GM18498 (cell line): Measurements from ENCODE around the gene BSG.
"Not testable (repeated sequence)": the region's sequence is repeated elsewhere in the genome, so short reads cannot be mapped to it uniquely, and the experiment has no call there.

Experiments
- ATAC-seq: cut with Tn5 transposase; IDR thresholded peaks from one replicate; pipeline ENCODE4 v1.9.1; 2021; ENCODE audit warnings: mild to moderate bottlenecking, moderate library complexity; ENCODE audit not compliant: unreplicated experiment

Gene BSG

GRCh38 chr19:585146-585545, 12.8 kb downstream of the BSG start:
- ATAC-seq = not testable (repeated sequence)

GRCh38 chr19:585551-586110, 13.2 kb downstream of the BSG start:
- no peak for ATAC-seq

GRCh38 chr19:588093-588740, 15.8 kb downstream of the BSG start:
- ATAC-seq = no peak

GRCh38 chr19:588741-589692, 16.6 kb downstream of the BSG start:
- ATAC-seq = no peak

- no peak for ATAC-seq
These were observed 17.4 kb downstream of the BSG start, which contains the start of gene HCN2 for GRCh38 chr19:589693-590395. Gene HCN2, plus strand, starts transcription at chr19:589881. Its CDS starts 65 bp downstream, at chr19:589946.

- ATAC-seq = no peak
These were observed 18.0 kb downstream of the BSG start for GRCh38 chr19:590396-590745.

- no peak for ATAC-seq
These were observed 18.3 kb downstream of the BSG start for GRCh38 chr19:590750-591098.

GRCh38 chr19:591099-591958, 18.9 kb downstream of the BSG start:
- ATAC-seq = no peak

- no peak for ATAC-seq
These were observed 19.7 kb downstream of the BSG start for GRCh38 chr19:592101-592500.

- ATAC-seq = no peak
These were observed 20.7 kb downstream of the BSG start for GRCh38 chr19:593055-593454.

GRCh38 chr19:593505-593904, 21.1 kb downstream of the BSG start:
- no peak for ATAC-seq

GRCh38 chr19:594265-594870, 22.0 kb downstream of the BSG start:
- ATAC-seq = no peak

- ATAC-seq = no peak
These were observed 23.2 kb downstream of the BSG start for GRCh38 chr19:595326-596262.

GRCh38 chr19:596263-596655, 23.9 kb downstream of the BSG start:
- ATAC-seq = no peak

- ATAC-seq = no peak
These were observed 25.3 kb downstream of the BSG start for GRCh38 chr19:597406-598315.

- no peak for ATAC-seq
These were observed 28.9 kb downstream of the BSG start for GRCh38 chr19:601310-601709.

- ATAC-seq = no peak
These were observed 29.4 kb downstream of the BSG start for GRCh38 chr19:601790-602189.
